Stomach smooth muscle (tissue), 2 donors: ENCODE measurements around the gene PRKCSH.
A peak's percentile ranks its signal among the peaks of the same experiment; 100 is the strongest.

ENCODE experiments used
- H3K27ac ChIP-seq: one replicate; pipeline ENCODE4 v1.7.0; 2013; ENCODE audit warnings: mild to moderate bottlenecking, low read length, inconsistent platforms
- H3K27me3 ChIP-seq, 2 donors: one replicate each; pipeline ENCODE4 v1.7.0; 2013; ENCODE audit warnings: low read length in 2 of 2; ENCODE audit not compliant: insufficient read depth in 2 of 2, control insufficient read depth in 1 of 2
- H3K36me3 ChIP-seq, 2 donors: one replicate each; pipeline ENCODE4 v1.7.0; 2013; ENCODE audit warnings: low read length in 2 of 2; ENCODE audit not compliant: control insufficient read depth in 2 of 2, insufficient read depth in 2 of 2
- H3K4me1 ChIP-seq: one replicate; pipeline ENCODE4 v1.7.0; 2013; ENCODE audit warnings: low read length; ENCODE audit not compliant: control insufficient read depth, insufficient read depth
- H3K4me3 ChIP-seq, 2 donors: one replicate each; pipeline ENCODE4 v1.7.0; 2013; ENCODE audit warnings: low read length in 2 of 2
- H3K9ac ChIP-seq, 2 donors: one replicate each; pipeline ENCODE4 v1.7.0; 2013; ENCODE audit warnings: low read length in 2 of 2, mild to moderate bottlenecking in 1 of 2
- H3K9me3 ChIP-seq, 2 donors: one replicate each; pipeline ENCODE4 v1.7.0; 2013; ENCODE audit warnings: low read length in 2 of 2; ENCODE audit not compliant: control insufficient read depth in 2 of 2
- donor health status: healthy.
- donor health status: Pancreatic carcinoma.

The PRKCSH gene

GRCh38 chr19:11479898-11480714, 44.7 kb downstream of the PRKCSH start:
- Histone ChIP-seq H3K4me3 (peak overlapping the region in 1 of 2 donors; percentile 22), H3K27ac (no peak overlapping the region), H3K4me1 (peaks cover 25% of the 10 kb centered on the region), H3K9me3 (no peaks in the 10 kb centered on the region), H3K36me3 (peaks cover 0 to 4% of the 10 kb centered on the region in 2 donors), H3K27me3 (peaks cover 25 to 52% of the 10 kb centered on the region in 2 donors), H3K9ac (no peak overlapping the region)

- H3K27ac ChIP-seq, result no peak within 1 kb of the TSS
- H3K36me3 ChIP-seq, result peaks cover 0 to 4% of the 10 kb centered on the region in 2 donors
- H3K9me3 ChIP-seq, result no peaks in the 10 kb centered on the region
- peak within 1 kb of the TSS in 1 of 2 donors; percentile 22 for H3K4me3 ChIP-seq
- H3K9ac ChIP-seq, result no peak within 1 kb of the TSS
- peaks cover 27 to 55% of the 10 kb centered on the region in 2 donors for H3K27me3 ChIP-seq
- peaks cover 25% of the 10 kb centered on the region for H3K4me1 ChIP-seq
These were observed 45.5 kb downstream of the PRKCSH start, which contains the start of gene ELAVL3 for GRCh38 chr19:11480715-11481533. Gene ELAVL3, minus strand, starts transcription at chr19:11481046. Its CDS starts 438 bp downstream, at chr19:11480608.

GRCh38 chr19:11481534-11482383, 46.3 kb downstream of the PRKCSH start:
- peaks cover 27 to 55% of the 10 kb centered on the region in 2 donors for H3K27me3 ChIP-seq
- peaks cover 0 to 4% of the 10 kb centered on the region in 2 donors for H3K36me3 ChIP-seq
- no peaks in the 10 kb centered on the region for H3K9me3 ChIP-seq
- peak overlapping the region; percentile 22 to 40 for H3K4me3 ChIP-seq
- peaks cover 25% of the 10 kb centered on the region for H3K4me1 ChIP-seq
- H3K9ac ChIP-seq, result no peak overlapping the region
- no peak overlapping the region for H3K27ac ChIP-seq

GRCh38 chr19:11482384-11483050, 47.1 kb downstream of the PRKCSH start:
- Histone ChIP-seq H3K4me3 (peak overlapping the region; percentile 22 to 40), H3K27me3 (peaks cover 27 to 55% of the 10 kb centered on the region in 2 donors), H3K9me3 (no peaks in the 10 kb centered on the region), H3K36me3 (peaks cover 0 to 4% of the 10 kb centered on the region in 2 donors), H3K4me1 (peaks cover 25% of the 10 kb centered on the region), H3K9ac (no peak overlapping the region), H3K27ac (no peak overlapping the region)

- Histone ChIP-seq H3K9ac (no peak overlapping the region), H3K27ac (no peak overlapping the region), H3K27me3 (peaks cover 25 to 55% of the 10 kb centered on the region in 2 donors), H3K9me3 (no peaks in the 10 kb centered on the region), H3K36me3 (peaks cover 0 to 4% of the 10 kb centered on the region in 2 donors), H3K4me3 (no peak overlapping the region), H3K4me1 (peaks cover 25% of the 10 kb centered on the region)
These were observed 48.1 kb downstream of the PRKCSH start for GRCh38 chr19:11483366-11484111.

- H3K9ac ChIP-seq, result no peak overlapping the region
- peaks cover 17% of the 10 kb centered on the region for H3K4me1 ChIP-seq
- peaks cover 24 to 44% of the 10 kb centered on the region in 2 donors for H3K27me3 ChIP-seq
- no peak overlapping the region for H3K4me3 ChIP-seq
- H3K36me3 ChIP-seq, result peaks cover 0 to 4% of the 10 kb centered on the region in 2 donors
- H3K27ac ChIP-seq, result no peak overlapping the region
- no peaks in the 10 kb centered on the region for H3K9me3 ChIP-seq
These were observed 49.9 kb downstream of the PRKCSH start for GRCh38 chr19:11485245-11485837.

GRCh38 chr19:11486661-11487503, 51.4 kb downstream of the PRKCSH start:
- Histone ChIP-seq H3K9ac (no peak overlapping the region), H3K4me3 (no peak overlapping the region), H3K4me1 (peaks cover 12% of the 10 kb centered on the region), H3K36me3 (peaks cover 0 to 7% of the 10 kb centered on the region in 2 donors), H3K27me3 (peaks cover 15 to 28% of the 10 kb centered on the region in 2 donors), H3K27ac (no peak overlapping the region), H3K9me3 (no peaks in the 10 kb centered on the region)

- H3K4me1 ChIP-seq, result no peaks in the 10 kb centered on the region
- no peak overlapping the region for H3K9ac ChIP-seq
- peaks cover 2 to 4% of the 10 kb centered on the region in 2 donors for H3K27me3 ChIP-seq
- H3K36me3 ChIP-seq, result peaks cover 3 to 6% of the 10 kb centered on the region in 2 donors
- H3K9me3 ChIP-seq, result no peaks in the 10 kb centered on the region
- H3K27ac ChIP-seq, result no peak overlapping the region
- H3K4me3 ChIP-seq, result no peak overlapping the region
These were observed 53.9 kb downstream of the PRKCSH start for GRCh38 chr19:11489378-11489777.
